GM19240 (cell line): ENCODE data around the gene VAT1.
"Not testable (repeated sequence)": the region's sequence is repeated elsewhere in the genome, so short reads cannot be mapped to it uniquely, and the experiment has no call there.

Source experiments
- DNase-seq: peaks from one replicate; pipeline ENCODE4 v3.0.0; 2011; ENCODE audit warnings: low spot score; ENCODE audit not compliant: insufficient read length

VAT1 gene

DNA sequence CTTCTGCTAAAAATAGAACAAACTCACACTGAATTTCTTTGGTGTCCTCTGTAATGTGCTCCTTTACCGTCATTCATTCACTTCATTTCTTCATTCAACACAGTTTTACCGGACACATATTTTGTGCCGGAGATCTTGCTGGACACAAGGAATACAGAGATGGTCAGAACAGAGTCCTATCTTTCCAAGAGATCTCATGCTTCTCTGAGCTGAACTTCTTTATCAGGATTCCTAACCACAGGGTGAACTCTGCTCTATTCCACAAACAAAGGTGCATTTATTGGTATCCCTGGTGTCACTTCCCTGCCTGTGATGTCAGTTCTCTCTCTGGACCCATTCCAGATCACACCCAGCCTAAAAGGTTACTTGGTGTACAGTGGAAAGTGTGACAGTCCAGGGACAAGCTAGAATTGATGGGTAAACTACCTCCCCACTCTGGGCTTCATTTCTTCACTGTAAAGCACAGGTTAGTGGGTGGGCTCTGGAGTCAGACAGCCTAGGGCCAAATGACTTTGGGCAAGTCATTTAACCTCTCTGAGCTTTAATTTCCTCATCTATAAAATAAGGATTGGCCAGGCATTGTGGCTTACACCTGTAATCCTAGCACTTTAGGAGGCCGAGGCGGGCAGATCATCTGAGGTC lies 11.4 kb downstream of the VAT1 start:
- DNase-seq: no peak

- DNase-seq: peak; percentile 81
These were observed 15.3 kb downstream of the VAT1 start, which contains the start of gene IFI35 for GRCh38 chr17:43006639-43007551. Gene IFI35 (plus strand): TSS chr17:43006784. CDS start chr17:43006948, 164 bp downstream.

GRCh38 chr17:43003542-43004172 lies 18.5 kb downstream of the VAT1 start:
- DNase-seq: no peak

- DNase-seq: not testable (repeated sequence)
These were observed 21.3 kb downstream of the VAT1 start for GRCh38 chr17:43000894-43001293.

DNA sequence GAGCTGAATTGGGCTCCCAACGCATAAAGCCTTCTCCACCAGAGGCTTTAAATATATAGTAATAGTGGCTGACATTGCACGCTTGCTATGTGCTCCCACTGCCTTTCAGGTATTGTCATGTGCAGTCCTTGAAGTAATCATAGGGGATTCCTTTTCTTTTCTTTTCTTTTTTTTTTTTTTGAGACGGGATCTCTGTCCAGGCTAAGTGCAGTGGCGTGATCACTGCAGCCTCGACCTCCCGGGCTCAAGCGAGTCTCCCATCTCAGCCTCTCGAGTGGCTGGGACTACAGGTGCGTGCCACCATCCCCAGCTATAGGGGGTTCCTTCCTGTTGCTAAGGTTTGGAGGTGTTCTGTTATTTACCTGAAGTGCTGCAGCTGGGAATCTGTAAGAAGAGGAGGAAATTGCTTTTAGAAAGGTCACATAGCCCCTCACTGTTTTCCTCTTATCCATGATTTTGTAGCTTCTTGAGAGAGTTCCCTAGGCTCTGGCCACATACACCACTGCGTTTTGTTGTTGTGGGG lies 23.1 kb downstream of the VAT1 start:
- DNase-seq: no peak

GRCh38 chr17:42997984-42998938 lies 23.9 kb downstream of the VAT1 start, which contains the start of gene RPL27:
Gene RPL27 (plus strand): TSS chr17:42998419. CDS start chr17:42998751, 332 bp downstream.
- peak; percentile 87 for DNase-seq

DNA sequence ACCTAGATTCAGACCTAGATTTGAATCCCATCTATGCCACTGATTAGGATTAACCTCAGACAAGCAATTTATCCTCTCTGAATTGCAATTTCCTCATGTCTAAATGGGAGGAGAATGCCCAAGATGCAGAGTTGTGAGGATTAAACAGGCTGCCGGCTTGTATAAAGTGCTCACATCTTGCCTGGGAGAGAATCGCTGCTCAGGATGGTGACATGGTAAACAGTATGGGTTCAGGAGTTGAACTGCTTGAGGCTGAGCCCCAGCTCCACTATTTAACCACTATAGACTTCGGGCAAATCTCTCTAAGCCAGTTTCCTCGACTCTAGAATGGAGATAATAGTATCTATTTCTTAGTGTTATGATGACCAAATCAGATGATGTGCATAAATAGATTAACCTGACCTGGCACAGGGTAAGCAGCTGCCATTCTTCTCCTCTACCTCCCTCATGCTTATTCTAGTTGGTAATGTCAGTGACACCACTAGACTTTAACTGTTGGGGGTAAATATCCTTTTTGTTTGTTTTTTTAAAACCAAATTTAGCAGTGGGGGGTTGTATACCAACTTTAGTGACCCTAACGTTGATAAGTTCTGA lies 24.7 kb downstream of the VAT1 start:
- no peak for DNase-seq

GRCh38 chr17:42993913-42994312 lies 28.3 kb downstream of the VAT1 start:
- not testable (repeated sequence) for DNase-seq

GRCh38 chr17:42992872-42993271 lies 29.3 kb downstream of the VAT1 start:
- no peak for DNase-seq

DNA sequence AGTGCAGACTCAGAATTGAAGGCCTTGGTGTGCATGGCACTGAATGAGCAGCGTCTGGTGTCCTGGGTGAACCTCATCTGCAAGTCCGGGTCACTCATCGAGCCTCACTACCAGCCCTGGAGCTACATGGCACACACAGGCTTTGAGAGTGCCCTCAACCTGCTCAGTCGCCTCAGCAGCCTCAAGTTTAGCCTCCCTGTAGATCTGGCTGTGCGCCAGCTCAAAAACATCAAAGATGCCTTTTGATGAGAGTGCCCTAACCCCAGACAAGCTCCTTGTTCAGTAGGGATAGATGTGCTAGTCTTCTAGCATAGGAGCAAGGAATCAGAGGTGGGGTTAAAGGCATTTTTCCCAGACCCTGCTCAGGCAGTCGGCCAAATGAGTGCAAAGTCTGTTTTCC lies 30.7 kb downstream of the VAT1 start:
- DNase-seq: no peak

GRCh38 chr17:42989726-42990652 lies 32.2 kb downstream of the VAT1 start:
- no peak for DNase-seq

DNA sequence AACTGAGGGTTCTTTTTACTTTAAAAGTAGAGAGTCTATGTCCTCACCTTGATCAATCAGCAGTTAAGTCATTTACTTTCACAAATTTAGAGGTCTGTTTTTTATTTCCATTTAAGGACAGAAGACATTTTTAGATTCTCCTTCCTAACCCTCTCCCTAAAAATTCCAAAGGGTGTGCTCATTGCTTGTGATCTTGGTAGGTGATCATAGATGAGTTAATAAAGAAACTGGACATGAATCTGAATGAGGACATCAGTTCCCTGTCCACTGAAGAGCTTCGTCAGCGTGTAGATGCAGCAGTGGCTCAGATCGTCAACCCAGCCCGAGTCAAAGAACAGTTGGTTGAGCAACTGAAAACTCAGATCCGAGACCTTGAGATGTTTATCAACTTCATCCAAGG lies 33.0 kb downstream of the VAT1 start:
- no peak for DNase-seq

GRCh38 chr17:42985225-42985624 lies 37.0 kb downstream of the VAT1 start:
- DNase-seq: no peak

- no peak for DNase-seq
These were observed 39.9 kb downstream of the VAT1 start for GRCh38 chr17:42982266-42982665.

- DNase-seq: no peak
These were observed 41.3 kb downstream of the VAT1 start for GRCh38 chr17:42980766-42981397.

- peak; percentile 94 for DNase-seq
These were observed 41.9 kb downstream of the VAT1 start, which contains the start of gene RUNDC1 for GRCh38 chr17:42980274-42980765. Gene RUNDC1 (plus strand): TSS chr17:42980565. CDS start chr17:42980577, 12 bp downstream.

DNA sequence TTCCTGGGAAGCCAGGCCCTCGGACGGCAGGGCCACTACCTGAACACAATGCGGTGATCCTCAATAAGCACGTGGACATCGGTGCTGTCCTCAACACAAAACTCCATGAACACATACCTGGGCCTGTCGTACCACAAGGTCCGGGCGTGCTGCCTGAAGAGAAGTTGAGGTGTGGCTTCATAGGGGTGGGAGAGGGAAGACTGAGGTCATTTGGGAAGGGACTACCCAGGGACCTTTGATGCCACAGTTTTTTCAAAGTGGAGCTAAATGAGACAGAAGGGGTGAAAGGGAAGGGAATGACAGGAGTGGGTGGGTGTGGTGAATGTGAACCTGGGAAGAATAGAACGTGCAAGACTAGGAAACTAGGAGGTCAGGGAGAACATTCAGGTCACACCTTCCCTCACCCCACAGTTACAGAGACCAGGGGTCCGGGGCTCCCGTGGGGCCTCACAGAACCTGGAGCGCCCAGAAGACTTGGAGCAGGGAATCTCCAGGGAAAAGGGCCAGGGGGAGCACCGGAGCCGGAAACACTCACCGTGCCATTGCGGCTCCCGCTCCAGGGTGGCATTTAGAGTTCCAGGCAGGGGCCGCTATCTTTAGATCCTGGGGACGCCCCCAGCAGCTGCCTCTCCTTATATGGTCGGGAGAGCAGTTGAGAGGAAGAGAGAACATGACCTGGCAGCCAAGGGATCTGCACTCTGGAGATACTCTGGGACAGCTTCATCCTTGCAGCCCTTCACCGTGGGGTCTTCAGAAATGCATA lies 42.5 kb downstream of the VAT1 start, which contains the start of gene PTGES3L:
Gene PTGES3L (minus strand): TSS at position 570 of the 763 bp plus-strand sequence. CDS start 27 bp downstream, at position 543.
- no peak for DNase-seq
